Stomach smooth muscle (tissue), 2 donors: ENCODE measurements around the gene ACP5.
A peak's percentile ranks its signal among the peaks of the same experiment; 100 is the strongest.

ENCODE experiments used
- H3K27ac ChIP-seq: one replicate; pipeline ENCODE4 v1.7.0; 2013; ENCODE audit warnings: mild to moderate bottlenecking, low read length, inconsistent platforms
- H3K27me3 ChIP-seq, 2 donors: one replicate each; pipeline ENCODE4 v1.7.0; 2013; ENCODE audit warnings: low read length in 2 of 2; ENCODE audit not compliant: insufficient read depth in 2 of 2, control insufficient read depth in 1 of 2
- H3K36me3 ChIP-seq, 2 donors: one replicate each; pipeline ENCODE4 v1.7.0; 2013; ENCODE audit warnings: low read length in 2 of 2; ENCODE audit not compliant: control insufficient read depth in 2 of 2, insufficient read depth in 2 of 2
- H3K4me1 ChIP-seq: one replicate; pipeline ENCODE4 v1.7.0; 2013; ENCODE audit warnings: low read length; ENCODE audit not compliant: control insufficient read depth, insufficient read depth
- H3K4me3 ChIP-seq, 2 donors: one replicate each; pipeline ENCODE4 v1.7.0; 2013; ENCODE audit warnings: low read length in 2 of 2
- H3K9ac ChIP-seq, 2 donors: one replicate each; pipeline ENCODE4 v1.7.0; 2013; ENCODE audit warnings: low read length in 2 of 2, mild to moderate bottlenecking in 1 of 2
- H3K9me3 ChIP-seq, 2 donors: one replicate each; pipeline ENCODE4 v1.7.0; 2013; ENCODE audit warnings: low read length in 2 of 2; ENCODE audit not compliant: control insufficient read depth in 2 of 2
- donor health status: healthy.
- donor health status: Pancreatic carcinoma.

ACP5 gene

DNA sequence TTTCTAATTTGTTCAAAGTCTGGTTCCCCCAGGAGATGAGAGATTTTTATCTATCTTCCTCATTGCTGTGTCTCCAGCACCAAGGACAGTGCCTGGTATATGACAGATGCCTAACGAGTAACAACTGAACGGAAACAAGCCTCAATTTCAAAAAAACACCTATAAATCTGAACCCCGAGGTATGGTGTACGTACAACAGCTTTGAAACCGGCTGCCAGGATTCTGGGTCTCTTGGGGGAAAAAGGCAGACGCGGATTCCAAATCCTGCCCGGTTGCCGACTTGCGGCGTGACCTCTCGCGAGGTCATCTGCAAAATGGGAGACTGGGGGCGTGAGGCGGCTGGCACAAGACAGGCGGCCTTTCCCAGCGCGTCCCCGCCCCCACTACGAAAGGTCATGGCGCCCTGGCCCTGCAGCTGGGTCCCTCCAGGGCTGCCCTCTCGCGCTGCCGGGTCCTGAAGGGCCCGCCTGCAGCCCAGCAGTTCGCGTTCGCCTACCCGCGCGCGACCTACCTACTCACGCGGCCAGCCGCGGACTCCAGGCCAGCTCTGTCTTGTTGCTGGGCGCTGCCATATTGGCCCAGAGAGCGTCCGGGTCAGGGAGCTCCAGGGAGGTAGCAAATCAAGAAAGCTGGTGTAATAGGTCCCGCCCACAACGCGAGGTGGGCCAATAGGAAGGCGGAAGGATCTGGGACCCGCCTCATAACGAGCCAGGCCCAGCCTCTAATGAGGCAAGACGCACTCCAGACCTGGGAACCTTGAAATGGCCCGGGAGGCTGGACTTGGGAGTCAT is 48.7 kb downstream of the ACP5 start, which contains the start of gene ECSIT:
Gene ECSIT, minus strand, starts transcription at position 584 of the 791 bp plus-strand sequence. CDS start 9,964 bp downstream, outside the sequence.
- Histone ChIP-seq H3K27ac (peak within 1 kb of the TSS; percentile 87), H3K9me3 (no peaks in the 10 kb centered on the region), H3K4me3 (peak within 1 kb of the TSS; percentile 69 to 93), H3K27me3 (no peaks in the 10 kb centered on the region), H3K36me3 (peaks cover 0 to 2% of the 10 kb centered on the region in 2 donors), H3K9ac (peak within 1 kb of the TSS; percentile 66 to 85), H3K4me1 (peaks cover 16% of the 10 kb centered on the region)
